GM23248 (cell line): Measurements from ENCODE around the gene CNTN4.

Experiments
- EZH2 ChIP-seq: fragments of 200-600 bp; sonication (generic); IDR thresholded peaks from 2 replicates; pipeline ENCODE4 v1.6.1; 2018; ENCODE audit warnings: antibody characterized with exemption, mild to moderate bottlenecking; ENCODE audit not compliant: insufficient read depth, poor library complexity, severe bottlenecking
- EZH2phosphoT487 ChIP-seq: fragments of 200-600 bp; sonication (generic); IDR thresholded peaks from 2 replicates; pipeline ENCODE4 v1.6.1; 2018; ENCODE audit warnings: antibody characterized with exemption, moderate library complexity, mild to moderate bottlenecking, low read depth; ENCODE audit not compliant: insufficient read depth

GRCh38 chr3:2772803-2773202, 674.1 kb downstream of the CNTN4 start:
- no peak for TF ChIP-seq EZH2
- TF ChIP-seq EZH2phosphoT487, result no peak
